ACHN (cell line): ENCODE results near the gene TOR1AIP1.

ENCODE experiments used
- DNase-seq: peaks from one replicate; pipeline ENCODE4 v3.0.0-alpha.2; 2015
- in situ Hi-C: cut with HindIII; loops from 2 replicates; pipeline ENCODE4 v1.10.0; 2017; ENCODE audit warnings: low sequenced_read_pairs, low pct_ligation_motif_present, low pct_unique_long_range_greater_than_20kb

The TOR1AIP1 gene

DNA sequence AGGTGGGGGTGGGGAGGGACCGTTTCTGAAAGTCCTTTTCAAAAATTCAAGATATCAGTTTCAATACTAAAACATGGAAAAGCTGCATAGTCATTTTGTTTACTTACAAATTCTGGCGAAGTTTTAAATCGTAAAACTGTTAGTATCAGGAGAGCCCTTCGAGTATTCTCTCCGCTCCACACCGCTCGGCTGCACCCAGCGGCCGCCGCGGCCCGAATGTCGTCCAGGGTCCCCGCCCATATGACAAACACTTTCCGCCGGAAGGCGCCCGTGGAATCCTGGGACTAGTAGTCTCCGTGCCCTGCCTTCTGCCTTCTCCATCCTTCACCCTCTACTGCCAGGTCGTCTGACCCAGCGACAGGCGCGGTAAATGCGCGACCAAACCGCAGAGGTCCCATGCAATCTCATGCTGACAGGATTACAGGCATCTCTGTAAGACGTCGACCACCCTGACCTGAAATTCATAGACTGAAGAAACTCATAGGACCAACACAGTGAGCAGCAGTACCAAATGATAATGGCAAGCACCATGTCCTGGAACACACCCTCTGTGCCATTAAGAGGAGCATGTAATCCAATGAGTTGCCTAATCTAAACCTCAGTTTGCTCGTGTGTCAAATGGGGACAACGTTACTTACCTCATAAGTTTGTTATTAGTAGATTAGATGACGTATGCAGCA, 4.4 kb upstream of the TOR1AIP1 start, which contains the start of gene TOR1AIP2:
Gene TOR1AIP2, minus strand, starts transcription at position 218 of the 680 bp plus-strand sequence. CDS start 25,138 bp downstream, outside the sequence.
- DNase-seq = peak; percentile 87
- in situ Hi-C loops = no loop called here

- DNase-seq = no peak
- in situ Hi-C loops = no loop called here
Observed at GRCh38 chr1:179879797-179880196, 2.3 kb upstream of the TOR1AIP1 start.

GRCh38 chr1:179881642-179882252, 338 bp upstream of the TOR1AIP1 start:
- DNase-seq = peak; percentile 93

DNA sequence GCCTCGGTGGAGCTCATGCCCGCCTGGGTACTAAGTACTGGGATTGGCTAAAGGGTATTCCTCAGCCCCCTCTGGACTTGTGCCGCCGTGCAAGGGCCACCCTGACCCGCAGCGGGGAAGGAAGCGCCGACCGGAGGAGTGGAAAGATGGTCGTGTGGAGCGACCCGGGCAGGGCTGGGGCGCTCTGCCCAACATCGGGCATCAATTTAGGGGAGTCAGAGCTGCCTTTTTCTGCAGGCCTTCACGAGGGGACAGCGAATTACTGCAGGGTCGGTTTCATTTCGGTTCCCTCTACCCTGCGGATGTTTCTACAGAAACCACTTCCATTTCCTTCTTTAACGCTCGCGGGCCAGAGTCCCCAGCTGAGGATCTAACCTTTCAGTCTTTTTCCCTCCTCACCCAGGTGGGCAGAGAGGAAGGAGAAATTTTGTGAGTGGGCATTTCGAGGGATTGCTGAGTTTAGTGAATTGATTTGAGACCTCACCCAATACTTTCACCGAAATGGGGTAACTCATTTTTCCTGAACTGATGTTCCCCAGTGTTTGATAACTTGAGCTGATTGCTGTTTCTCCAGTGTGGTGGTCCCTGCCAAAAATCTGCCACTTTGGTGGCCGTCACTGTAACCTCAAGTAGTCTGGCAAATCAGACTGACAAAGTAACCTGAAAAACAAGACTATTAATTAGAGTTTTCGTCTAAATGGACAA, 1.1 kb downstream of the TOR1AIP1 start:
- in situ Hi-C loops = no loop called here
- DNase-seq = no peak

More at GRCh38 chr1:179881642-179882252, 338 bp upstream of the TOR1AIP1 start:
- in situ Hi-C loops = no loop called here

DNA sequence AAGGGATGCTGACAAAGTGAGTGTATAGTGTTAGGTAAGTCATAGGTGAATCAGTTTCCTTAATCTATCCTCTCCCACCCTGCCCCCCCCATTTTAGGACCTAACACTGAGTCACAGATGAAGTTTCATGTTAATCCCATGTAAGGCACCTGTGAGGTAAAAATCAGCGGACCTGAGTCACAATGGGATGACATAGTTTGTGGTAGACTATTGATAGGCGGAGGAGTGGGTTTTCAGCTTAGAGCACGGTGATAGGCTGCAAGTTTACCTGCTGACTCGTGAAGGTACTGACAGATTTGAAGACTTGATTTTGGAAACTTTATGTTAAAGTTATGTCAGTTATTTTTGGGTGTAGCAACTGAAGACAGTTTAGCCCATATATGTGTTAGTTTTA, 1.7 kb downstream of the TOR1AIP1 start:
- peak; percentile 46 for DNase-seq
- in situ Hi-C loops = no loop called here

DNA sequence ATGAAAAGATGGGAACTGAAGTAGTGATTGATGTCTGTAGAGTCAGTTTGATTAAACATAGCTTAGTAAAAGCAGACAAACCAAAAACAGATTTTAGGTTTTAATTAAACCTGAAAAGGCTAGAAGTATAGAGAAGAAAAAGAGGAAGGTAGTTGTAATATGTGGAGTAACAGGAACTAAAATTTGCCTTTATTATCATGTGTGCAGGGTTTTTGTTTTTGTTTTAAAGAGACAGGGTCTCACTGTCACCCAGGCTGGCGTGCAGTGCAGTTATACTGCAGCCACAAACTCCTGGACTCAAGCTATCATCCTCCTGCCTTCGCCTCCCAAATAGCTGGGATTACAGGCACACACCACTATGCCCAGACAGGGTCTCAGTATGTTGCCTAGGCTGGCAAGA, 6.0 kb downstream of the TOR1AIP1 start:
- DNase-seq = no peak
- in situ Hi-C loops = no loop called here

DNA sequence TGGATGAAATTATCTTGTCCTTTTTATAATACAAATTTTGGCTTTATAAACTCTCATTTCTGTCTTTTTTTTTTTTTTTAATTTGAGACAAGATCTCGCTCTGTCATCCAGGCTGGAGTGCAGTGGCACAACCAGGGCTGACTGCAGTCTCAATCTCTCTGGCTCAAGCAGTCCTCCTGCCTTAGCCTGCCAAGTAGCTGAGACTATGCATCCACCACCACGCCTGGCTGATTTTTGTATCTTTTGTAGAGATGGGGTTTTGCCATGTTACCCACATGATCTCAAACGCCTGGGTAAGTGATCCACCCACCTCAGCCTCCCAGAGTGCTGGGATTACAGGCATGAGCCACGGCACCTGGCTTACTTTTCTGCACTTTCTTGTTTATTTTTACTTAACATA, 7.5 kb downstream of the TOR1AIP1 start:
- in situ Hi-C loops = no loop called here
- DNase-seq = no peak

GRCh38 chr1:179910934-179911333, 28.8 kb downstream of the TOR1AIP1 start:
- no peak for DNase-seq

DNA sequence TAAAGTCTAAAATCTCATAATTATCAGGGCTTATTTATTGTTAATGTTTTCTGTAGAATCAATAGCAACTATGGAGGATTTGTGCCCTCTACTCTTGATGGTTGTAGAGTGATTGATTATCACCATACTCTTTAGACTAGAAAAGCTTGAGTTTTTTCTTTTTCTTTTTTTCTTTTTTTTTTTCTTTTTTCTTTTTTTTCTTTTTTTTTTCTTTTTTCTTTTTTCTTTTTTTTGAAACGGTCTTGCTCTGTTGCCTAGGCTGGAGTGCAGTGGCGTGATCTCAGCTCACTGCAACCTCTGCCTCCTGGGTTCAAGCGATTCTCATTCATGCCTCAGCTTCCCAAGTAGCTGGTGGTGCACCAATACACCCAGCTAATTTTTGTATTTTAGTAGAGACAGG, 29.7 kb downstream of the TOR1AIP1 start:
- in situ Hi-C loops = no loop called here

More at GRCh38 chr1:179910934-179911333, 28.8 kb downstream of the TOR1AIP1 start:
- in situ Hi-C loops = no loop called here

DNA sequence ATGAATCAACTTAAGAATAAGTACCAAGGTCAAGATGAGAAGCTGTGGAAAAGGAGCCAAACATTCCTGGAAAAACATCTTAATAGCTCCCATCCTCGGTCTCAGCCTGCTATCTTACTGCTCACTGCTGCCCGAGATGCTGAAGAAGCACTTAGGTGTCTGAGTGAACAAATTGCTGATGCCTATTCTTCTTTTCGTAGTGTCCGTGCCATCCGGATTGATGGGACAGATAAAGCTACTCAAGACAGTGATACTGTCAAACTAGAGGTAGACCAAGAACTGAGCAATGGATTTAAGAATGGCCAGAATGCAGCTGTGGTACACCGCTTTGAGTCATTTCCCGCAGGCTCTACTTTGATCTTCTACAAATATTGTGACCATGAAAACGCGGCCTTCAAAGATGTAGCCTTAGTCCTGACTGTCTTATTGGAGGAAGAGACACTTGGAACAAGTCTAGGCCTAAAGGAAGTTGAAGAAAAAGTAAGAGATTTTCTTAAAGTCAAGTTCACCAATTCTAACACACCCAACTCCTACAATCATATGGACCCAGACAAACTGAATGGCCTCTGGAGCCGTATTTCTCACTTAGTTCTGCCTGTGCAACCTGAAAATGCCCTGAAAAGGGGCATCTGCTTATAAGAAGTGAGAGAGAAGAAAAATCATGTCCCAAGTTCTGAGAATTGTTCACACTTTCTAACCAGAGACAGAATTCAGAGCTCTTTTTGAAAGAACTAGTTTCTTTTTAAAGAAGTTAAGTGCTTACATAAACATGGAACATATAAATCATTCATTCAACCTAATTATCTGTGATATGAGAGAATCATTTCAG, 35.7 kb downstream of the TOR1AIP1 start:
- in situ Hi-C loops = no loop called here
- DNase-seq = no peak

More for the DNA sequence above, 29.7 kb downstream of the TOR1AIP1 start:
- DNase-seq = no peak

DNA sequence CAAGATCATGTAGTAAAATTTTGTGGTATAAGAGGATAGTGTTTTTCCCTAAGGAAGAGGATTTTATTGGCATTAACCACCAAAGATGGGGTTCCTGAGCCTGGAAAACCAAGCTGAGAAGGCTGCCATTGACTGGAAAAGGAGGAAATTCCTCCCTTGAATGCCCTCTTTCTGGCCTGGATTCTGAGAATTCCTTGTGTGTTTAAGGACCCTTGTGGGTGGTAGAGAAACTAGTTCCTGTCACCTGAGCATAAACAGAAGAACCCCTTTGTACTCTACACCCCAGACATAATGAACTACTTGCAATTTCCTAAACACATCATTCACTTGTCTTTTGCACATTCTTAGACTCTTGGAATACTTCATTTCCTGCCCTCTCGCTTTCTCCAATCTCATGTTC, 39.4 kb downstream of the TOR1AIP1 start:
- no peak for DNase-seq
- in situ Hi-C loops = no loop called here

- in situ Hi-C loops = no loop called here
- DNase-seq = no peak
Observed at GRCh38 chr1:179921981-179922872, 40.1 kb downstream of the TOR1AIP1 start.

DNA sequence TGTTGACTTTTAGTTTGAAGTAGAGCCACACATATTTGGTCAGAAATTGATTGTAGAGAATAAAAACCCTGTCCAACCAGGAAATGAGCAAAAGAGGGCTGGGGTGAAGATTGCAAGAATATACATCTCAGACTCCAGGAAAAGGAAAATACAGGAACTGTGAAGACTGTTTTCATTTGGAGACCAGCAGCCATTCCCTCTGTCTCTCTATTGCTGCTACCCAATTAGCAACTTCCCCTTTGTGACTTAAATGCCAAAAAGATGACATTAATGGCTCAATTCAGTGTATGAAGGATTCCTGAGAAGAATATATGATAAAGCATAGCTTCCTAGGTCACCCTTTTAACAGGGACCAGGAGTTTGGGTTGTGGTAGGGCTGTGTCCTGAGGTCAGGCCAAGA, 40.9 kb downstream of the TOR1AIP1 start:
- DNase-seq = no peak
- in situ Hi-C loops = no loop called here

DNA sequence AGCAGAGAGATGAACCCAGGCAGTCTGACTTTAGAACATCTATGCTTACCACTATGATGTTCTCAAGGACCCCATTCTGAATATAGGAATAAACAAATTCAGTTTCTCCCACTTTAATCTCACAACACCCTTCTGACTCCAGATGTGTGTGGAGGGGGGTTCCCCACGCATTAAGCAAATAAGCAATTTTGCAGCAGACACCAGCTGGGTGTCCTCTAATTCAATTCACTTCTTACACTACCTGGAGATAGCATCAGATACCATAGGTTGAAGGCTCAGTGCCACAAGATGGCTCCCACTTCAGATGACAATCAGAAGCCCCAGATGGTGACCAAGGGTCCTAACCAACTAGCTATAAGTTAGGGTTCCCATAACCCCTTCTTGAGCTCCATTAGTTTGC, 42.2 kb downstream of the TOR1AIP1 start:
- no peak for DNase-seq
- in situ Hi-C loops = no loop called here

GRCh38 chr1:179925302-179925701, 43.2 kb downstream of the TOR1AIP1 start:
- DNase-seq = no peak
- in situ Hi-C loops = no loop called here

GRCh38 chr1:179925922-179926849, 44.1 kb downstream of the TOR1AIP1 start:
- DNase-seq = no peak
- in situ Hi-C loops = no loop called here

DNA sequence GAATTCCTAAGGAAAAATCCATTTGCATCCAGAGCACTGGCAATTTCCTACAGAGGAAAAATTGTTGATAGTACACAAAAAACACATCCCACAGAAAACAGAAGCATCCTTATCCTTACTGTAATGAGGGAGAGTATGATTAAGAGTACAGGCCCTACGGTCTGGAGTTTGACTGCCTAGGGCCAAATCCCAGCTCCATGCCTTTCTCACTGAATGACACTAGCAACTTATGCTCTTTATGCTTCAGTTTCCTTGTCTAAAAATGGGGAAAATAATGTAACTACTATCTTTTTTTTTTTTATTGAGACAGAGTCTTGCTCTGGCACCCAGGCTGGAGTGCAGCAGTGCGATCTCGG, 44.7 kb downstream of the TOR1AIP1 start:
- DNase-seq = no peak
- in situ Hi-C loops = no loop called here
